A673 (cell line): ENCODE results near the gene WFDC10A. TPM values are rescaled to one million over a fixed set of nuclear protein-coding genes. Genes with fewer than 3 reads are reported as not detected.

Experiments
- BruUV-seq: library from RNA; stranded (reverse); fragments of 400-500 nt; replicated peaks from 2 replicates; lab custom pipeline; 2021; lab: Mats Ljungman, UMichigan
- CTCF ChIA-PET: fragments of 300-600 bp; sonication (Branson Sonifier 250); formaldehyde crosslinking; loops from one replicate; lab custom pipeline; 2022; ENCODE audit warnings: antibody characterized with exemption; lab: Charles Lee
- POLR2A ChIA-PET: fragments of 300-600 bp; sonication (Branson Sonifier 250); formaldehyde crosslinking; loops from one replicate; lab custom pipeline; 2022; ENCODE audit warnings: antibody characterized with exemption; ENCODE audit not compliant: low non-redundant PET; lab: Charles Lee
- DNase-seq: peaks from one replicate; pipeline ENCODE4 v3.0.0-alpha.2; 2015; ENCODE audit warnings: low spot score
- H3K27ac ChIP-seq: fragments of 200-600 bp; sonication (generic); 2 replicates; pipeline ENCODE4 v1.5.1; 2016; ENCODE audit warnings: mixed run types, low read depth, mild to moderate bottlenecking, mixed read lengths, antibody characterized with exemption, low read length; ENCODE audit not compliant: poor library complexity, severe bottlenecking
- H3K27me3 ChIP-seq: fragments of 200-600 bp; sonication (generic); replicated peaks from 2 replicates; pipeline ENCODE4 v1.6.1; 2017; ENCODE audit warnings: mixed run types, low read depth, mild to moderate bottlenecking, mixed read lengths, antibody characterized with exemption, low read length; ENCODE audit not compliant: insufficient read depth, poor library complexity
- H3K36me3 ChIP-seq: fragments of 200-600 bp; sonication (generic); 2 replicates; pipeline ENCODE4 v1.6.1; 2016; ENCODE audit warnings: mixed run types, mild to moderate bottlenecking, mixed read lengths, antibody characterized with exemption, low read length; ENCODE audit not compliant: insufficient read depth, poor library complexity, severe bottlenecking
- H3K4me1 ChIP-seq: fragments of 200-600 bp; sonication (generic); 2 replicates; pipeline ENCODE4 v1.6.1; 2017; ENCODE audit warnings: mixed run types, mild to moderate bottlenecking, mixed read lengths, antibody characterized with exemption, low read length; ENCODE audit not compliant: insufficient read depth, poor library complexity, severe bottlenecking
- H3K4me3 ChIP-seq: fragments of 200-600 bp; sonication (generic); 2 replicates; pipeline ENCODE4 v1.5.1; 2016; ENCODE audit warnings: low read depth, mixed run types, mild to moderate bottlenecking, mixed read lengths, low read length; ENCODE audit not compliant: poor library complexity, severe bottlenecking
- H3K9me3 ChIP-seq: fragments of 200-600 bp; sonication (generic); 2 replicates; pipeline ENCODE4 v1.6.1; 2016; ENCODE audit warnings: mixed run types, low read depth, mild to moderate bottlenecking, mixed read lengths, antibody characterized with exemption, low read length; ENCODE audit not compliant: poor library complexity, severe bottlenecking
- EZH2 ChIP-seq: fragments of 200-600 bp; sonication (generic); IDR thresholded peaks from 2 replicates; pipeline ENCODE4 v1.6.1; 2017; ENCODE audit warnings: borderline replicate concordance, low read depth, mild to moderate bottlenecking, mixed read lengths, antibody characterized with exemption, low read length; ENCODE audit not compliant: poor library complexity, severe bottlenecking
- intact Hi-C: fragments of 100-400 bp; cut with micrococcal nuclease; formaldehyde crosslinking; loops from one replicate; pipeline ENCODE4 v1.10.0; 2022; ENCODE audit not compliant: unreplicated experiment
- total RNA-seq: library from RNA; stranded (reverse); gene quantifications from 2 replicates; pipeline ENCODE4 v1.2.3, GENCODE V29; 2021
- TF ChIP-seq, protein P1 (sequence below): fragments of 300-800, 200-600 bp; sonication (generic); conservative IDR thresholded peaks from 2 replicates; pipeline ENCODE4 v1.5.1; 2017; ENCODE audit warnings: low read depth, mild to moderate bottlenecking, antibody characterized with exemption, low read length, moderate library complexity, mixed read lengths

WFDC10A gene
- total RNA-seq, 1 experiment from 2014 or later: not detected

DNA sequence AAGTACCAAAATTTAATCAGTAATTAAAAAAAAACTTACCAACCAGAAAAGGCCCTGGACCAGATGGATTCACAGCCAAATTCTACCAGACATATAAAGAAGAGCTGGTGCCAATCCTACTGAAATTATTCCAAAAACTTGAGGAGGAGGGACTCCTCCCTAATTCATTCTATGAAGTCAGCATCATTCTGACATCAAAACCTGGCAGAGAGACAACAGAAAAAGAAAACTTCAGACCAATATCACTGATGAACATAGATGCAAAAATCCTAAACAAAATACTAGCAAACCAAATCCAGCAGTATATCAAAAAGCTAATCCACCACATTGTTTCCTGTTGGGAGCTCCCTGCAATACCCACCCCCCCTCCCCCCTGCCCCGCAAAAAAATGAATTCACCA is 40.6 kb downstream of the WFDC10A start, which contains the start of gene WFDC11:
WFDC11 (minus strand) TSS at position 101 of the 400 bp plus-strand sequence. CDS start 19,639 bp downstream, outside the sequence.
- H3K27ac ChIP-seq: no peak within 1 kb of the TSS
- ChIA-PET CTCF (no interaction called here), POLR2A (no interaction called here)
- DNase-seq: no peak
- H3K36me3 ChIP-seq: no peaks in the 10 kb centered on the region
- no peak within 1 kb of the TSS for H3K4me3 ChIP-seq
- BruUV-seq: no TSS peak
- H3K27me3 ChIP-seq: peaks cover 17% of the 10 kb centered on the region
- H3K9me3 ChIP-seq: no peaks in the 10 kb centered on the region
- TF ChIP-seq EZH2: no peak
- TF ChIP-seq, protein P1, sequence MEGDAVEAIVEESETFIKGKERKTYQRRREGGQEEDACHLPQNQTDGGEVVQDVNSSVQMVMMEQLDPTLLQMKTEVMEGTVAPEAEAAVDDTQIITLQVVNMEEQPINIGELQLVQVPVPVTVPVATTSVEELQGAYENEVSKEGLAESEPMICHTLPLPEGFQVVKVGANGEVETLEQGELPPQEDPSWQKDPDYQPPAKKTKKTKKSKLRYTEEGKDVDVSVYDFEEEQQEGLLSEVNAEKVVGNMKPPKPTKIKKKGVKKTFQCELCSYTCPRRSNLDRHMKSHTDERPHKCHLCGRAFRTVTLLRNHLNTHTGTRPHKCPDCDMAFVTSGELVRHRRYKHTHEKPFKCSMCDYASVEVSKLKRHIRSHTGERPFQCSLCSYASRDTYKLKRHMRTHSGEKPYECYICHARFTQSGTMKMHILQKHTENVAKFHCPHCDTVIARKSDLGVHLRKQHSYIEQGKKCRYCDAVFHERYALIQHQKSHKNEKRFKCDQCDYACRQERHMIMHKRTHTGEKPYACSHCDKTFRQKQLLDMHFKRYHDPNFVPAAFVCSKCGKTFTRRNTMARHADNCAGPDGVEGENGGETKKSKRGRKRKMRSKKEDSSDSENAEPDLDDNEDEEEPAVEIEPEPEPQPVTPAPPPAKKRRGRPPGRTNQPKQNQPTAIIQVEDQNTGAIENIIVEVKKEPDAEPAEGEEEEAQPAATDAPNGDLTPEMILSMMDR: no peak
- intact Hi-C loops: no loop called here
- no peaks in the 10 kb centered on the region for H3K4me1 ChIP-seq

DNA sequence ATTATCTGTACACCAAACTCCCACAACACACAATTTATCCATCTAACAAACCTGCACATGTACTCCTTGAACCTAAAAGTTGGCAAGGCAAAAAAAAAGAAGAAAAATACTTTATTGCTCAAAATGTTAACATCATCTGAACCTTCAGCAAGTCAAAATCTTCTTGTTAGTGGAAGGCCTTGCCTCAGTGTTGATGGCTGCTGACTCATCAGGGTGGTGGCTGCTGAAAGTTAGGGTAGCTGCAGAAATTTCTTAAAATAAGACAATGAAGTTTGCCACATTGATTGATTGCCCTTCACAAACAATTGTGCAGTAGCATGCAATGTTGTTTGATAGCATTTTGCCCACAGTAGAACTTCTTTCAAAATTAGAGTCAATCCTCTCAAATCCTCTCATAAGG is 43.2 kb downstream of the WFDC10A start:
- CTCF ChIA-PET: no interaction called here
- H3K27me3 ChIP-seq: peaks cover 17% of the 10 kb centered on the region
- intact Hi-C loops: no loop called here
- no peaks in the 10 kb centered on the region for H3K36me3 ChIP-seq
- no peaks in the 10 kb centered on the region for H3K9me3 ChIP-seq
- H3K27ac ChIP-seq: no peak overlapping the region
- no TSS peak for BruUV-seq
- no peaks in the 10 kb centered on the region for H3K4me1 ChIP-seq
- H3K4me3 ChIP-seq: no peak overlapping the region
- no peak for DNase-seq
- TF ChIP-seq EZH2: no peak
- TF ChIP-seq, protein P1: no peak
- POLR2A ChIA-PET: no interaction called here

DNA sequence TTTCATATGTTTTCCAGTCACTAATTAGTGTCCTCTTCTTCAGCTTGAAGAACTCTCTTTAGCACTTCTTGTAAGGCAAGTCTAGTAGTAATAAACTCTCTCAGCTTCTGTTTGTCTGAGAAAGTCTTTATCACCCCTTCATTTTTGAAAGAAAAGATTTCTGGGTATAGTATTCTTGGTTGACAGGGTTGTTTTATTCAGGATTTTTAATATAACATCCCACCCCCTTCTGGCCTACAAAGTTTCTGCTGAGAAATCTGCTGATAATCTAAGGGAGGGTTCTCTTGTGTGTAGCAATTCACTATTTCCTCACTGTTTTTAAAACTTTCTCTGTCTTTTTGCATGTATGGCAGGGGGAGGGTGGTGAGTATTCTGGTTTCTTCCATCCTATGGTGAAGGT is 50.1 kb downstream of the WFDC10A start:
- H3K27ac ChIP-seq: no peak overlapping the region

More for the DNA sequence above, 50.1 kb downstream of the WFDC10A start:
- no peaks in the 10 kb centered on the region for H3K9me3 ChIP-seq
- intact Hi-C loops: no loop called here
- H3K27me3 ChIP-seq: peaks cover under 1% of the 10 kb centered on the region
- DNase-seq: no peak
- H3K4me3 ChIP-seq: no peak overlapping the region
- ChIA-PET CTCF (no interaction called here), POLR2A (no interaction called here)
- BruUV-seq: no TSS peak
- TF ChIP-seq EZH2: no peak
- TF ChIP-seq, protein P1: no peak
- no peaks in the 10 kb centered on the region for H3K36me3 ChIP-seq
- H3K4me1 ChIP-seq: no peaks in the 10 kb centered on the region

Other genes starting within 250 kb of the WFDC10A start
- gene DBNDD2, start 221.4 kb upstream of the WFDC10A start, total RNA-seq: 36.4 and 38.6 TPM in 2 replicates
- gene PIGT, start 213.6 kb upstream of the WFDC10A start, total RNA-seq: 97.2 and 97.3 TPM in 2 replicates
- not detected in 2 replicates for gene WFDC2, start 160.0 kb upstream of the WFDC10A start, total RNA-seq
- not detected in 2 replicates for gene SPINT3, start 114.1 kb upstream of the WFDC10A start, total RNA-seq
- not detected in 2 replicates for gene WFDC6, start 90.3 kb upstream of the WFDC10A start, total RNA-seq
- gene EPPIN, start 82.3 kb upstream of the WFDC10A start, total RNA-seq: not detected in 2 replicates
- gene WFDC8, start 50.5 kb upstream of the WFDC10A start, total RNA-seq: not detected in 2 replicates
- gene WFDC9, start 1.5 kb downstream of the WFDC10A start, total RNA-seq: not detected in 2 replicates
- gene WFDC11, start 40.5 kb downstream of the WFDC10A start, total RNA-seq: not detected in 2 replicates
- gene WFDC13, start 72.3 kb downstream of the WFDC10A start, total RNA-seq: not detected in 2 replicates
- not detected in 2 replicates for gene WFDC10B, start 75.3 kb downstream of the WFDC10A start, total RNA-seq
- not detected in 2 replicates for gene SPINT4, start 92.6 kb downstream of the WFDC10A start, total RNA-seq
- gene WFDC3, start 162.1 kb downstream of the WFDC10A start, total RNA-seq: 0.63 TPM in 1 of 2 replicates, not detected in the other
- gene DNTTIP1, start 162.2 kb downstream of the WFDC10A start, total RNA-seq: 44.6 and 45.9 TPM in 2 replicates
- gene UBE2C, start 182.9 kb downstream of the WFDC10A start, total RNA-seq: 241 and 249 TPM in 2 replicates
- gene TNNC2, start 197.6 kb downstream of the WFDC10A start, total RNA-seq: not detected in 2 replicates
- gene SNX21, start 204.1 kb downstream of the WFDC10A start, total RNA-seq: 3.1 and 7.3 TPM in 2 replicates
- 16.9 and 19.8 TPM in 2 replicates for gene ACOT8, start 227.7 kb downstream of the WFDC10A start, total RNA-seq
- 2.6 TPM in 2 replicates for gene ZSWIM3, start 227.9 kb downstream of the WFDC10A start, total RNA-seq